IMR-90 (cell line): ENCODE measurements around the gene TPM4. TPM values are rescaled to one million over a fixed set of nuclear protein-coding genes. Genes with fewer than 3 reads are reported as not detected.

Experiments used
- ATAC-seq: fragments of 200-7000 bp; cut with Tn5 transposase; 2 replicates; pipeline ENCODE4 v1.9.1; 2020; ENCODE audit warnings: low read depth, mild to moderate bottlenecking, moderate library complexity
- BruUV-seq: library from RNA; stranded (reverse); fragments of 400-500 nt; replicated peaks from 2 replicates; lab custom pipeline; 2021; lab: Mats Ljungman, UMichigan
- CTCF ChIA-PET: fragments of 300-600 bp; formaldehyde crosslinking; extraction: SDS; loops from one replicate; lab custom pipeline; 2021; ENCODE audit warnings: antibody characterized with exemption; lab: Yijun Ruan, JAX
- POLR2A ChIA-PET: fragments of 300-600 bp; sonication (Branson Sonifier 250); formaldehyde crosslinking; loops from one replicate; lab custom pipeline; 2022; ENCODE audit warnings: antibody characterized with exemption; ENCODE audit not compliant: unreplicated experiment; lab: Charles Lee
- DNase-seq: peaks from one replicate; pipeline ENCODE4 v3.0.0; 2013
- H2AFZ ChIP-seq: replicated peaks from 2 replicates; pipeline ENCODE3; 2013; ENCODE audit warnings: low read length, mild to moderate bottlenecking; ENCODE audit not compliant: poor library complexity
- H2AK5ac ChIP-seq: 2 replicates; pipeline ENCODE4 v1.6.1; 2013; ENCODE audit warnings: low read depth, low read length, inconsistent platforms
- H2AK9ac ChIP-seq: replicated peaks from 2 replicates; pipeline ENCODE3; 2013; ENCODE audit warnings: mild to moderate bottlenecking, low read depth, low read length, moderate library complexity; ENCODE audit not compliant: poor library complexity
- H2BK120ac ChIP-seq: 2 replicates; pipeline ENCODE4 v1.6.1; 2013; ENCODE audit warnings: low read depth, low read length, inconsistent platforms
- H2BK15ac ChIP-seq: 3 replicates; pipeline ENCODE4 v1.6.1; 2013; ENCODE audit warnings: low read depth, low read length, inconsistent platforms
- H2BK20ac ChIP-seq: 2 replicates; pipeline ENCODE4 v1.6.1; 2013; ENCODE audit warnings: low read depth, mild to moderate bottlenecking, inconsistent platforms, low read length, moderate library complexity
- H2BK5ac ChIP-seq: 2 replicates; pipeline ENCODE4 v1.6.1; 2013; ENCODE audit warnings: mild to moderate bottlenecking, low read depth, low read length, inconsistent platforms; ENCODE audit not compliant: poor library complexity, severe bottlenecking
- H3K14ac ChIP-seq: replicated peaks from 2 replicates; pipeline ENCODE4 v1.6.1; 2013; ENCODE audit warnings: low read depth, low read length, inconsistent platforms
- H3K18ac ChIP-seq: 2 replicates; pipeline ENCODE4 v1.6.1; 2013; ENCODE audit warnings: low read depth, low read length, control low read depth
- H3K23ac ChIP-seq: 2 replicates; pipeline ENCODE4 v1.6.1; 2013; ENCODE audit warnings: low read depth, low read length, inconsistent platforms
- H3K27ac ChIP-seq: 2 replicates; pipeline ENCODE4 v1.5.1; 2013; ENCODE audit warnings: mild to moderate bottlenecking, control low read depth, low read length; ENCODE audit not compliant: insufficient read depth
- H3K27me3 ChIP-seq: 2 replicates; pipeline ENCODE4 v1.6.1; 2013; ENCODE audit warnings: low read length; ENCODE audit not compliant: control insufficient read depth, insufficient read depth
- H3K36me3 ChIP-seq: 2 replicates; pipeline ENCODE4 v1.6.1; 2013; ENCODE audit warnings: low read length, mixed read lengths; ENCODE audit not compliant: control insufficient read depth, insufficient read depth
- H3K4ac ChIP-seq: 2 replicates; pipeline ENCODE4 v1.6.1; 2013; ENCODE audit warnings: low read depth, low read length, inconsistent platforms
- H3K4me1 ChIP-seq: 2 replicates; pipeline ENCODE4 v1.6.1; 2013; ENCODE audit warnings: low read length, mixed read lengths; ENCODE audit not compliant: control insufficient read depth, insufficient read depth
- H3K4me2 ChIP-seq: 2 replicates; pipeline ENCODE4 v1.6.1; 2013; ENCODE audit warnings: low read depth, mild to moderate bottlenecking, control low read depth, low read length, moderate library complexity
- H3K4me3 ChIP-seq: 2 replicates; pipeline ENCODE4 v1.5.1; 2013; ENCODE audit warnings: low read depth, mild to moderate bottlenecking, control low read depth, low read length, moderate library complexity; ENCODE audit not compliant: insufficient read depth
- H3K56ac ChIP-seq: 2 replicates; pipeline ENCODE4 v1.6.1; 2013; ENCODE audit warnings: low read length, inconsistent platforms; ENCODE audit not compliant: insufficient read depth; ENCODE audit errors: extremely low read depth
- H3K79me1 ChIP-seq, 2 experiments: 2 replicates each; pipeline ENCODE4 v1.6.1; 2013; ENCODE audit warnings: low read length in 2 of 2, inconsistent platforms in 1 of 2, low read depth in 1 of 2
- H3K9ac ChIP-seq: 2 replicates; pipeline ENCODE4 v1.6.1; 2013; ENCODE audit warnings: low read depth, low read length, control low read depth
- H3K9me1 ChIP-seq: 2 replicates; pipeline ENCODE4 v1.6.1; 2013; ENCODE audit warnings: low read length, inconsistent platforms; ENCODE audit not compliant: insufficient read depth
- H3K9me3 ChIP-seq: 2 replicates; pipeline ENCODE4 v1.6.1; 2013; ENCODE audit warnings: low read length; ENCODE audit not compliant: control insufficient read depth, insufficient read depth
- H4K20me1 ChIP-seq: 2 replicates; pipeline ENCODE4 v1.6.1; 2013; ENCODE audit warnings: low read length, inconsistent platforms; ENCODE audit not compliant: insufficient read depth
- H4K5ac ChIP-seq: 2 replicates; pipeline ENCODE4 v1.6.1; 2013; ENCODE audit warnings: mild to moderate bottlenecking, low read depth, low read length, control low read depth
- H4K8ac ChIP-seq, 2 experiments: 2 replicates each; pipeline ENCODE4 v1.6.1; 2013; ENCODE audit warnings: low read depth in 2 of 2, low read length in 2 of 2, control low read depth in 1 of 2, inconsistent platforms in 1 of 2
- H4K91ac ChIP-seq: 2 replicates; pipeline ENCODE4 v1.6.1; 2013; ENCODE audit warnings: low read depth, low read length, inconsistent platforms; ENCODE audit not compliant: insufficient read depth
- BHLHE40 ChIP-seq: fragments of 150-350 bp; IDR thresholded peaks from 2 replicates; pipeline ENCODE4 v1.6.1; 2016; ENCODE audit warnings: mild to moderate bottlenecking, low read depth, low read length
- CEBPB ChIP-seq: IDR thresholded peaks from 2 replicates; pipeline ENCODE4 v1.6.1; 2012; ENCODE audit warnings: low read depth, low read length, improper control_type of control experiment
- CHD1 ChIP-seq: IDR thresholded peaks from 2 replicates; pipeline ENCODE4 v1.6.1; 2012; ENCODE audit warnings: low read depth, low read length, improper control_type of control experiment
- CTCF ChIP-seq: conservative IDR thresholded peaks from 2 replicates; pipeline ENCODE4 v1.5.1; 2012; ENCODE audit warnings: mild to moderate bottlenecking, low read depth, low read length, improper control_type of control experiment
- ELK1 ChIP-seq: fragments of 150-350 bp; IDR thresholded peaks from 2 replicates; pipeline ENCODE4 v1.6.1; 2016; ENCODE audit warnings: low read depth, mild to moderate bottlenecking, low read length, moderate library complexity, borderline replicate concordance
- FOS ChIP-seq: fragments of 150-350 bp; IDR thresholded peaks from 2 replicates; pipeline ENCODE4 v1.6.1; 2016; ENCODE audit warnings: low read depth, low read length
- MAFK ChIP-seq: IDR thresholded peaks from 2 replicates; pipeline ENCODE4 v1.6.1; 2012; ENCODE audit warnings: low read depth, low read length, improper control_type of control experiment
- MAZ ChIP-seq: IDR thresholded peaks from 2 replicates; pipeline ENCODE4 v1.6.1; 2012; ENCODE audit warnings: low read depth, mild to moderate bottlenecking, low read length, improper control_type of control experiment, moderate library complexity, borderline replicate concordance
- MXI1 ChIP-seq: IDR thresholded peaks from 2 replicates; pipeline ENCODE4 v1.6.1; 2012; ENCODE audit warnings: low read depth, mild to moderate bottlenecking, low read length, moderate library complexity, borderline replicate concordance
- RAD21 ChIP-seq: IDR thresholded peaks from 2 replicates; pipeline ENCODE4 v1.6.1; 2012; ENCODE audit warnings: low read length, improper control_type of control experiment
- RCOR1 ChIP-seq: IDR thresholded peaks from 2 replicates; pipeline ENCODE4 v1.6.1; 2012; ENCODE audit warnings: mild to moderate bottlenecking, low read length, improper control_type of control experiment; ENCODE audit not compliant: insufficient replicate concordance
- RFX5 ChIP-seq: IDR thresholded peaks from 2 replicates; pipeline ENCODE4 v1.8.0; 2012; ENCODE audit warnings: low read depth, mild to moderate bottlenecking, low read length, moderate library complexity
- SMC3 ChIP-seq: fragments of 150-350 bp; IDR thresholded peaks from 2 replicates; pipeline ENCODE4 v1.6.1; 2016; ENCODE audit warnings: low read depth, mild to moderate bottlenecking, antibody characterized with exemption, low read length, moderate library complexity
- USF2 ChIP-seq: fragments of 150-350 bp; IDR thresholded peaks from 2 replicates; pipeline ENCODE4 v1.6.1; 2017; ENCODE audit warnings: mild to moderate bottlenecking, antibody characterized with exemption, low read length, low read depth
- WGBS, 2 experiments: methylation state at CpG; one replicate each; pipeline versions ENCODE4 v1.1.5 to v1.1.7; 2013; ENCODE audit warnings: missing lambda C conversion rate in 2 of 2; ENCODE audit not compliant: insufficient read length in 1 of 2; ENCODE audit errors: extremely low coverage in 2 of 2; 5-methylcytosine and 5-hydroxymethylcytosine counted together
- dilution Hi-C: fragments of 300-500 bp; cut with HindIII; formaldehyde crosslinking; loops from one replicate; pipeline ENCODE4 v1.14.3; 2018; ENCODE audit warnings: low sequenced_read_pairs; ENCODE audit not compliant: unreplicated experiment
- in situ Hi-C: fragments of 300-500 bp; cut with MboI; formaldehyde crosslinking; loops from 3 replicates; pipeline ENCODE4 v1.14.3; 2019; ENCODE audit warnings: low sequenced_read_pairs, inconsistent platforms, mixed read lengths
- intact Hi-C: fragments of 100-400 bp; cut with micrococcal nuclease; formaldehyde crosslinking; loops from 2 replicates; pipeline ENCODE4 v1.10.0; 2022
- polyA plus RNA-seq, 3 experiments: library from polyadenylated mRNA; depleted of rRNA; stranded (reverse); fragments of >200 nt; gene quantifications; 2 replicates each; pipeline ENCODE4 v1.2.3, GENCODE V29; 2012; ENCODE audit warnings: low replicate concordance in 1 of 3
- total RNA-seq: library from RNA; depleted of rRNA; stranded (reverse); fragments of >200 nt; gene quantifications from 2 replicates; pipeline ENCODE4 v1.2.3, GENCODE V29; 2012

Gene TPM4
- total and polyA plus RNA-seq, 2 of the 4 experiments (the other 2 are of a cell fraction), result 1,075 to 1,160 TPM

GRCh38 chr19:16115301-16116039 lies 39.2 kb downstream of the TPM4 start:
- H2AFZ ChIP-seq, result no peak overlapping the region
- H2BK120ac ChIP-seq, result no peak overlapping the region
- ATAC-seq (no peak), DNase-seq (no peak)
- peaks cover 7% of the 10 kb centered on the region for H3K4me1 ChIP-seq
- intact Hi-C loops, result no loop called here
- H2BK5ac ChIP-seq, result no peak overlapping the region
- no peak overlapping the region for H3K14ac ChIP-seq
- no peak overlapping the region for H3K4me3 ChIP-seq
- H2BK15ac ChIP-seq, result no peak overlapping the region
- no peak overlapping the region for H4K91ac ChIP-seq
- ChIA-PET POLR2A (no interaction called here), CTCF (no interaction called here)
- peaks cover 16% of the 10 kb centered on the region for H3K9me1 ChIP-seq
- H2AK9ac ChIP-seq, result peak overlapping the region; percentile 21
- H2BK20ac ChIP-seq, result no peak overlapping the region
- TF ChIP-seq USF2 (no peak), BHLHE40 (no peak), SMC3 (no peak), CTCF (no peak), MXI1 (no peak), MAZ (no peak), FOS (no peak), CEBPB (no peak), RFX5 (no peak), MAFK (no peak), ELK1 (no peak), CHD1 (no peak), RAD21 (no peak), RCOR1 (no peak)
- no peak overlapping the region for H3K9ac ChIP-seq
- in situ Hi-C loops, result no loop called here
- H3K36me3 ChIP-seq, result peaks cover 24% of the 10 kb centered on the region
- H3K4me2 ChIP-seq, result no peak overlapping the region
- BruUV-seq, result no TSS peak
- H4K20me1 ChIP-seq, result peaks cover 29% of the 10 kb centered on the region; the same call in 1 of the 2 replicates
- H3K56ac ChIP-seq, result no peak overlapping the region
- dilution Hi-C loops, result no loop called here
- no peak overlapping the region for H4K8ac ChIP-seq
- H3K4ac ChIP-seq, result no peak overlapping the region
- no peak overlapping the region for H3K23ac ChIP-seq
- H2AK5ac ChIP-seq, result no peak overlapping the region
- no peaks in the 10 kb centered on the region for H3K27me3 ChIP-seq
- 93% methylated on average over 3 of the region's 9 CpGs; no CpG with 5 or more reads in 1 of the 2 experiments for WGBS, 2 experiments
- H3K9me3 ChIP-seq, result no peaks in the 10 kb centered on the region
- H3K79me1 ChIP-seq, result peaks cover 16 to 61% of the 10 kb centered on the region in 2 experiments
- H3K18ac ChIP-seq, result no peak overlapping the region
- H3K27ac ChIP-seq, result no peak overlapping the region
- no peak overlapping the region for H4K5ac ChIP-seq
